Stimulated activated CD8-positive, alpha-beta memory T cell treated with anti-CD3 and anti-CD28 coated beads, Interleukin-7, amount 100 ng/mL, for 48 hours (primary cell): Measurements from ENCODE around the gene HECTD3.
A peak's percentile ranks its signal among the peaks of the same experiment; 100 is the strongest.

Experiments
- DNase-seq, 2 donors: peaks; one replicate each; pipeline ENCODE4 v3.0.0-alpha.2; 2020; ENCODE audit warnings: low read depth in 1 of 2; ENCODE audit errors: extremely low read depth in 1 of 2

Gene HECTD3

DNA sequence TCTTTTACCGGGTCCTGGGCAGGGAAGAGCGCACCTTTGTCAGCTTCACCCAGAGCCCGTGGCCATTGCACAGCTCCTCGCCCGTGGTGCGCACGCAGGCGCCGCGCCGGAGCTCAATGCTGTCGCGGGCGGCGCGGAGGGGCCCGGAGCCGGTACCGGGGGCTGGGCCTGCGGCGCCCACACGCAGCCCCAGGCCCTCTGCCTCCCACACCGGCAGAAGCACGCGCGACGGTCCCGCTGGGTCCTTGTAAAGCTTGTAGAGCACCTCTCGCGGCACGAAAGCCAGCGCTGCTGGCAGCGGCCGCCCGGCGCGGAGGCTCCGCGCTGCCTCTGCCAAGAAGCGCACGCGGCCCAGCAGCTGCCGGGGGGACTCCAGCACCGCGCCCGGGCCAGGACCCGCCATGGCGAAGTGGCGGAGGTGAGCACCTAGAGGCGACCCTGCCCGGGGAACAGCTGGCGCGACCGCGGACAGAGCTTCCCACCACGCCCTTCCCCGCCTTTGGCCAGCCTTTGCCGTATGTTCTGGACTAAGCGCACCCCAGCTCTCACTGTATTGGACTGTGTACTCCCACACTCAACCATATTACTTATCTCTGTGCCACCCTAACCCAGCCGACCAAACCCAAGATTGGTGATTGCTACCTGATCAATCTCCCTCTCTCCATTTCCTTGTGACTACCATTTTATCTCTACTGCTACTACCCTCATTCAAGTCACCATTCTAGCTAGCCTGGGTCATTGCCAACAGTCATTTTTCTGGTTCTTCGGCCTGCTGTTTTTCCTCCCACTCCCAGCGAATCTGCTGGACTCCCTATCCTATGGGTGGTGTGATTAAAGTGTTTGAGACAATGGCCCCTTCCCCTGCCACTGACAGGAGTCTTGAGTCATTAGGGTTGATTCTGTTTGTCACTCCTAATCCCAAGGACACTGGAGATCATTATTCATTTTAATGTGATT, at the start of gene HECTD3:
HECTD3 (minus strand) TSS at position 470 of the 957 bp plus-strand sequence; CDS start at position 403, 67 bp downstream.
- DNase-seq, result peak; percentile 46 to 66

DNA sequence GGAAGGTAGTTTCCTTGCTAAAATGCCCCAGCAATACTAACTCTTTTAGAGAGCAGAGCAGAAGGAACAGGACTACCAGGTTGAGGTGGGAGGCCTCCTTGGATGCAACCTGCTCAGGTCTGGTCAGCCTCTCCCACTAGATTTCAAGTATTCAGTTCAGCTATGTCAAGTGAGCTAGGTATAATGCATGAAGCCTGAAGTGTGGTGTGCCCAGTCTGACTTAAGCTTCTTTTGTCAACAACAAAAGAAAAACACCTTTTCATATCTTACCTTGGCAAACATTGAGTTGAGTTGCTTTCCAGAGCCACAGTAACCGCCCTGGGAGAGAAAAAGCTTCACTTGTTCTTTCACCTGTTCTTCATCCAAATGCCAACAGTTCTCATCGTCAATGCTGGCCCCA, 48.7 kb upstream of the HECTD3 start:
- no peak for DNase-seq

DNA sequence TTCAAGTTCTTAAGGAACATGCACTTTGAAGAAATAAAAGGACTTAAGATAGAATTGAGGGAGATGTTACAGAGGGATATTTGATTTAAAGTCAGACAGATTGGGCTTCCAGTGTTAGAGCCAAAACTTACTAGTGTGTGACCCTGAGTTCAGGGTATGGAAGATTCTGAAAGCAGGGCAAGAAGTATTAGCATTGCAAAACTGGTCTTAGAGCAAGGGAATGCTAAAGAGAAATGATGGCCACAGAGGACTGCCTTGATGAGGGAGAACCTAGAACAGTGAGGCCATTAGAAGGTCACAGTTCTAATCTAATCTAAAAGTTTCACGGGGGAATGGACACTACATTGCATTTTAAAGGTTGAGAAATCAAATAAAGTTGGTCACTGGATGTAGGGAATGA, 46.4 kb upstream of the HECTD3 start:
- no peak for DNase-seq

DNA sequence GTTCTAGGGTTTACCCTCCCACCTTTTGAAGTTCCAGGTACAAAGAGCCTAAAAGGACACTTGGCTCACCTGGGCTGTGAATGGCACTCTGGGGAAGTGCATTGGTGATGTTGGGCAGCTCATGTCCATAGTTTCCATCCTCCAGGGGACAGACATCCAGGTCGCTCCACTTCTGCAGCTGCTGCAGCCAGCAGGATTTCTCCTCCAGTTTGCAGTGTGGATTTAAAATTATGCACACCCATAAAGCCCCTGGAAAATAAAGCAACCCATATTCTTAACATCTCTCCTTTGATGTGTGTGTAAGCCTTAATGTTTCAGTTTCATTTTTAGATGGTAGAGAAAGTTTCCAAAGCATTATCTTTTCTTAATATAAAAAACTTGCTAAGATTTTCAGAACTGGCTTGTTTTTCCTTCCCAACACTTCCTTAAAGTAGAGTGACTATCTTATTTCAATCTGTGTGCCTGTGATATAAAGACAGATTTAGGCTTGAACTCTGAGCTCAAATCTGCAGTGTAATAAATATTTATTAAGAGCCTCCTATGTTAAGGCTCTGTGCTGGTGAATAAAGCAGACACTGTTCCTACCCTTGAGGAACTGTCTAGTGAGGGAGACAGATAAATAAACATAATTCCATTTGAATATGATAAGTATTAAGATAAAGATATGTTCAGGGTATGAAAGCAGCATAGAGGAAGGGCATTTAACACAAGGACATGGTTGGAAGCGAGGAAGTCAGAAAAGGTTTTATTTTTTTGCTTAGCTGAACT, 40.1 kb upstream of the HECTD3 start:
- no peak for DNase-seq

DNA sequence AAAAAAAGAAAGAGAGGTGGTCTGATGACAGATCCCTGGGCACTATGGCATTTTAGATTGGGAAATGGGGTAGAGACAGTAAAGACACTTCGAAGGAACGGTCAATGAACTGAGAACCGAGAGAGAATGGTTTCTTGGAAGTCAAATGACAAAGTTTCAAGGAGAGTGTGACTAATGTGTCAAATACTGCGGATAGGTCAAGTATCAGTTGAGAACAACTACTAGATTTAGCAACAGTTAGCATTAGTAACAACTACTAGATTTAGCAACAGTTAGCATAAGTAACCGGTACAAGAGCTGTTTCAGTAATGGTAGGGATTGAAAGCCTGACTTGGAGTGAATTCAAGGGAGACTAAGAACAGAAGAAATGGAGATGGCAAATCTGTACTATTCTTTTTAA, 35.9 kb upstream of the HECTD3 start:
- no peak for DNase-seq

DNA sequence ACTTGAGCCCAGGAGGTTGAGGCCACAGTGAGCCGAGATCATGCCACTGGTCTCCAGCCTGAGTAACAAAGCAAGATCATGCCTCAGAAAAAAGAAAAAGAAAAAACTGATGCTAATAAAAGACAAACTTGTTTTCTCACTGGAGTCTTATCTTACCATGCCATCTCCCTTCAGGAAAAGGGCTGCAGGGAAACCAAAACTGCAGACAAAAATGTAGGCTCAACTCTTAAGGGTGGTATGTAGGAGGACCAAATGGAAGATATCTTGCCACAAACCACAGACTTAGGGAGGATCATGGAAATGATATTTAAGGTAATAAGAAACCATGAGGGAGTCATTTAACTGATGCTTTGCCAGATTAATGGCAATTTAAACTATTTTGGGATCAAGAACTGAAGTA, 33.8 kb upstream of the HECTD3 start:
- no peak for DNase-seq

DNA sequence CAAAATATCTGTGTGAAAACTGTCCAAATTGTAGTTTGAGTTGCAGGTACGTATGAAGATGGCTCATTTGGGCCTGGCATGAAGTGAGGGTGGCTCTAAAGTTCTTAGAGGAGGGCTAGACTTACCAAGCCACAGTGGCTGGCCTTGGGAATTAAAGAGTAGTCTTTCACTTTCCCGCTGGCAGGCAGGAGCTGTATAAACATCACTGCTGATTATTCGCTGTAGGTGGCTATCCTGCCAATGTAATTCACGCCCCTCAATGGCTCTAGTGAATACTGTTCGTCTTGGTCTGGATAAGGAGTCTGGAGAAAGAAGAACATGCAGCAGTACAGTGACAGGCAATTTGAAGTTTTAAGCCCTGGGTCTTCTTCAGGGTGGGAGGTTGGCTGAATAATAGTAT, 32.0 kb upstream of the HECTD3 start:
- DNase-seq, result no peak

DNA sequence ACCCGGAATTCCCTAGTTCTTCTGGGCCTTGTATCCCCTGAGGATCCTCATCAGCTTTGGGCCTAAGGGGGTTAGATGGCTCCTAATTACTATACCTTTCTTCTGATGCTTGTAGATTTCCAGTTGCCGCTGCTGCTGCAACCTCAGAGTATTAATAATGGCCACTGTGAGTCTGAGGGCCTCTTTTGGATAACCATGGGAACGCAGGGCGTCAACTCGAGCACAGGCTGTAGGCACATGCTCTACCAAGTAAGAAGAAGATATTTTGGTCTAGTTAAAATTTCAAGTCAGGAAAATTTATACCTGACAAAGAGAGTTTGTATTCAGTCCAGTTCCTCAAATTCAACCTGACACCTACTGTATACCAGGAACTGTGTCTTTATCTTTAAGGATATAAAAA, 29.2 kb upstream of the HECTD3 start:
- no peak for DNase-seq

DNA sequence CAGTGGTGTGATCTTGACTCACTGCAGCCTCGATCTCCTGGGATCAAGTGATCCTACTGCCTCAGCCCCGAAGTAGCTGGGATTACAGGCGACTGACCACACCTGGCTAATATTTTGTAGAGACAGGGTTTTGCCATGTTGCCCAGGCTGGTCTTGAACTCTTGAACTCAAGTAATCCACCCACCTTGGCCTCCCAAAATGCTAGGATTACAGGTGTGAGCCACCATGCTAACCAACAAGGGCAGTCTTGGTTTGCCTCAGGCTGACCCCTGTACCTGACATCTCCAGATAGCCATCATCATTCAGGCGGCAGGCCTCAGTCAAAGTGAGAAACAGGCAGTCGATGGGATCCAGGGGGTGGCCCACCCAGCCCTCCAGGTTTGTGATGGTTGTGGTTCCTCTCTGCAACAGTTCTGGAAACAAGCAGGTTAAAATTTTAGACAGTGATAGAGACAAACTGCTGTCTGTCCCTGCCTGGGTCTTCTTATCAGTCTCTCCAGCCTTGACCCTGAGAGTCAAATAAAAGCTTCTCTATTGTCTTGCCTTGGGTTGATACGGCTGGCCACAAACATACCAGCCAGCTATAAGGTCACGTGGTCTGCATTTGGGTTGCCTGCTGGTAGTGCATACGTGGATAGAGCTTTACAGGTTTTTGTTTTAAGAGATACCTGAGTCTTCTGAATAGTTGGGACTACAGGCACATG, 27.7 kb upstream of the HECTD3 start:
- no peak for DNase-seq

DNA sequence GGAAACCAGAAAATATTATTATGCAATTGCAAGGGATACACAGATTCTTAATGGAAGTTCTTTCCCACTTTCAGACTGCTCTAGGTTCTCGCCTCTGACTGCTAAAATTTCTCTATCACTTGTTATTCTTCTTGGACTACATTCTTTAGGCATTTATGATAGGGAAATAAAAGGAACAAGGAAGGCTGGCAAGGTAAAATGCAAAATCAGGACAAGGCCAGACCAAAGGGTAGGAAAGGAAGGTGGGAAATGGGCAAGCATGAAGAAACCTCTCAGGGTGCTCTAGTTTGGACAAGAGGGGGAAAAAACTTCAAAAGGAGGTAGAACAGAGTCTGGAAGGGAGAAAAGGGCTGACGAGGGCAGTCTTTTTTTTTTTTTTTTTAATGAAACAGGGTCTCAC, 27.1 kb upstream of the HECTD3 start:
- DNase-seq, result no peak

DNA sequence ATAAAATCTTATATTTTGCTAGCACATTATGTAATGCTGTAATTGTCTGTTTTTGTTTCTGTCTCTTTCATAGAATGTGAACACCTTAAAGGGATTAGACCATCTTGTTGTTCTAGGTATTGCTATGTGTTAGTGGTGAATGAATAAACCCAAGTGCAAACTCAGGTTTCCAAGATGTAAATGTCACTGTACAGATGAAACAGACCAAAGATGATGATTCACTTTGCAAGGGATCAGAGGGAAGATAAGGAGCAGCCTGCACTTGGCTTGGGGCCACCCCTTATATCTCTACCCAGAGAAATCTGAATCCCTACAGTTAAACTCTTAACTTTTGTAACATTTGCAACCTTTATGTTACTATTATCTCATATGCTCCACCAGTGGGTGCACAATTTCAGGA, 26.3 kb upstream of the HECTD3 start:
- no peak for DNase-seq

DNA sequence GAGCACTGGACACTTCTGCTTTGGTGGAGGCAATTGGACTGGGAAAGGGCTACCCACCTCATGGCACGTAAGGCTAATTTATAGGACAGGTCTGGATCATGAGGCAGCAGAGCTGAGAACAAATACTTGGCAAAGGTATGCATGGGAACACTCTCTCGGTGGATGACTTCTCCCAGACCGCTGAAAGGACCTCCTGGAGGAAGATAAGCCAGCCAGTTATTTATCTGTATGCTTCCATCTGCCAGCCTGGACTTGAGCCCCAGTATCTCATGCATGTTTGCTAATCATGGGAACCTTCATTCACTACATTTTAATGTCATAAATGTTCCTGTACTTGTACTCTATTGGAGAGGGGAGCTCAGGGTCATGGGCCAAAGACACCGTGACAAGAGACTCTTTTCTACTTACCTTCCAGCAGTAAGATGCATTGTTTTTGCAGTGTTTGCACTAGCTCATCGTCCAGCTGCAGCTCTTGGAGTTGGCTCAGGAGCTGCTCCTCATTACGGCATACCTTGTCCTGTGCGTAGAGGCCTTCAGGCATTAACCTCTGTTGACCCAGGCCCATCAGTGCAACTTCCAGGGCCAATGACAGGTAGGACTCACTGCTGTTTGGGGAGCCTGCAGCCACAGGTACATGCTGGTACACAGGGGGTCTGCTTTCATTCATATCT, 24.6 kb upstream of the HECTD3 start:
- DNase-seq, result no peak

DNA sequence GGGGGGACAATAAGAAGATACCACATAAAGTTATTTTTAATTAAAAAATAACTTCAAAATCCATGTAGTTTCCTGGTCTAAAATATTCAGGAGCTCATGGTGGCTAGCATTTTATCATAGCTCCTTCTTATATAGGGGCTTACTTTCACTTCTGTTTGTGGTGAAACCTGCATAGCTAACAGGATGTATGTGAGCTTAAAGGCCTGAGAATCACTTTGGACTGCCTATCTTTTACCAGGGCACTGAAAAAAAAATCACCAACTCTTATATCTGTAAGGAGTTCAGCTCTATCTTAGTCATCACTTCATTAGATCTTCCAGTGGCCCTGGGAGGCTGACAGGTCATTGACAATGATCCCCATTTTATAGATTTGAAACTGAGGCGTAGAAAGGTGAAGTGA, 22.2 kb upstream of the HECTD3 start:
- no peak for DNase-seq

DNA sequence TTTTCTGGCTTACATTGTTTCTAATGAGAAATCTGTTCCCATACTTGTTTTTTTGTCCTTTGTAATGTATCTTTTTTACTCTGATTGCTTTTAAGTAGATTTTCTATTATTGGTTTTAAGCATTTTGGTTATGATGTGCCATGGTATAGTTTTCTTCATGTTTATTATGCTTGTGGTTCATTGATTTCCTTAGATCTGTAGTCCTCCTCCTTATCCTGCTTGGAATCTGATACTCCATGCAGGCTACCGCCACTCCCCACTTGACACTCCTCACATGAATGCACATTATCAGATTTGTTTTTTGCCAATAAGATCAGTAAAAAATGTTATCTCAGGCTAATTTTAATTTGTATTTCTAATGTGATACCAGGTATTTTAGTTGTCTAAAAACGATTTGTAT, 21.7 kb upstream of the HECTD3 start:
- DNase-seq, result no peak

DNA sequence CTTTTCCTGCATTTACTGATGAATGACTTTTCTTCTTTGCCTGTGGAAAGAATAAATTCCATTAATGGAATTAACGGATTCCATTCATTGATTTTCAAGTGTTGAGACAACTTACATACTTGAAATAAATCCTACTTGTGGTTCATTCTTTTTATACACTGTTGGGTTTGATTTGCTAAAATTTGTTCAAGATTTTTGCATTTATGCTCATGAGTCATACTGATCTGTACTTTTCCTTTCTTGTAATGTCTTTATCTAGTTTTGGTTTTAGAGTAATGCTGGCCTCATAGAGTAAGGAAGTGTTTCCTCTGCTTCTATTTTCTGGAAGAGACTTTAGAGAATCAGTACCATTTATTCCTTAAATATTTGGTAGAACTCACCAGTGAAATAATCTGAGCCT, 15.3 kb upstream of the HECTD3 start:
- no peak for DNase-seq

DNA sequence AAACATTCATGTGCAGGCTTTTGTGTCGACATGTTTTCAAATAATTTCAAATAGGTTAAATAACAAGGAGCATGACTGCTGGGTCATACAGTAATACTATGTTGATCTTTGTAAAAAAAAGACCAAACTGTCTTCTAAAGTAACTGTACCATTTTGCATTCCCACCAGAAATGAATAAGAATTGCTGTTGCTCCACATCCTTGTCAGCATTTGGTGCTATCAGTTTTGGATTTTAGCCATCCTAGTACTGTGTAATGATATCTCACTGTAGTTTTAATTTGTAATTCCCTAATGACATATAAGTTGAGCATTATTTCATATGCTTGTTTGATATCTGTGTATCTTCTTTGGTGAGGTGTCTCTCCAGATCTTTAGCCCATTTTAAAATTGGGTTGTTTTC, 12.5 kb upstream of the HECTD3 start:
- DNase-seq, result no peak

DNA sequence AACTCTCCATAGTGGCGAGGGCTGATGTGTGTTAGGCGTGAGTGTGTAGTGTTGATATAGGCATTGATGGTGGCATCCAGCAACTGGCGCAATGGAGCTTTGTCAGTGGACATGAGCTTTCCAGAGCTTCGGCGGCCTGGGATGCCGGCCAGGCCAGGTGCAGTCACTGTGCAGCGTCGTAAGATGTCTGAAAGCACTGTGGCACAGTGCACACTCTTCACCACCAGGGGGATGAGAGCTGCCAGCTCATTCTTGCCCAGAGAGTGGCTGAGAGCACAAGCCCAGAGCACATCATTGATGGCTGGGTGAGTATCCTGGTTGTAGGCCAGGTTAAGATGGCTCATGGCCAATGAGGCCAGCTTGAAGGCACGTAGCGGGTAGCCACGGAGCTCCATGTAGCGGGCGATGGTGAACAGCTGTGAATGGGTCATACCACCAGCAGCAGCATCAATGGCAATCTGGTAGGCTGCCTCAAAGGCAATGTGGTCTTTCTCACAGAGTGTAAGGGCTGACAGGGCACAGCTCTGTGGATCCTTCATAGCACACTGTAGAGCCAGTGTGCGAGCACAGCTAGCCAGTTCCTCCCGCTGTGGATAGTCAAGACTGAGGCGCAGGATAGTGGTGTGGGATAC, 7.6 kb upstream of the HECTD3 start:
- DNase-seq, result peak in 1 of 2 donors; percentile 31

DNA sequence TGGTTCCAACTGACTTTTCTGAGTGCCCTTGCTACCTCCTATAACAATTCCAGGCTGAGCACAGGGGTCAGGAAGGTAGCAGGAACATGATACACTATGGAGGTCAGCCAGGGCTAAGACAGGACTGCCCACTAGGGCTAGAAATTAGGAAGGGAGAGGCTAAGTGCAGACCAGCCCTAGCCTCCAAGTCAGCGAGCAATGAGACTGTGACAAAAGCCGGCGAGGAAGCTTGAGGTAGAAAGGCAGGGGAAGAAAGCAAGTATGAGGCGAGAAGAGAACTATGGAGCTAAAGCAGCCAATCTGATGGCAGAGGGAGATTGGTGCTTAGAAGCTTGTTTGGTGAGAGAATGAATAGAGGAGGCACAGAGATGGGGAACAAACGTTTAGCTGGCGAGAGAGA, 5.6 kb upstream of the HECTD3 start:
- DNase-seq, result no peak

DNA sequence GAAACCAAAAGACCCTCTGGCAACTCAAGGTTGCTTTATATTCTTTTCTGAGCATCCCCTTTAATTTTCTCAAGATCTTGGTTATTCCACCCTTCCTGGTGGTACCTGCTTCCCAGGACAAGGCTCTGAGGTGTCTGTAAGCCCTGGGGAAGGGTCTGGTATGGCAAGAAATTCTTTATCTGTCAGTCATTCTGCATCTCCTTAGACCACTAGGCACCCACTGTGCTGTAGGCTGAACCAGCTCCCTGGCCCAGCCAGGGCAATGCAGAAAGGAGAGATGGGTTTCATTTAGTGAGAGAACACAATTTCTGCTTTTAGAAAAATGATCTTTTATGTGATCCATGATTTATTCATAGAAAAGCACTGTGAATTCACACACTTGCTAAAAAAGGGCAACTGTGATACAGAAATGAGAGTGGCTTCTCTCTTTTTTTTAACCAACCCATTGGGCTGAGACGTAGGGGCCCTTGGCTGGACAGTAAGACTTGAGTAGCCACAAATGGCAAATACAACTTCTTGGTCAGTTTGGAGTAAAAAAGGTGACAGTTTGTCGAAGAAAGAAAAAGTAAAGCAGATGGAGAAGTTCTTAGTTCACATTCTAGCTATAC, 5.1 kb upstream of the HECTD3 start:
- no peak for DNase-seq

DNA sequence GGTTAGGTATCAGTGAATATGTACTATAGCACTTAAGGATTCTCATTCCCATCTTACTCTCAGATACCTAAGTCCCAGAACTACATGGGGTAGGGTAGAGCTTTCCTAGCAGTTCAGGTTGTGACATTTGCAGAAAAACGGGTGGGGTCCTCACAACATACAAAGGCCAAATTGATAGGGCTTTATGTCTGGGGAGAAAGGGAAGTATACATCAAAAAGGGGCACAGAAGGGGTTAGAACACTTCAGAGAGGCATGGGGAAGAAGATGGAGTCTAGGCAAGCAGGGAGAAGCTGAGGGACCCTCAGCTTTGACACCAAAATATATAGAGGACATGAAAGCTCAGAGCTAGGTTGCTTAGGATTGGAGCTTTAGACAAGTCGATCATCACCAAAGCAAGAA, 4.6 kb upstream of the HECTD3 start:
- DNase-seq, result no peak
